Erythroblast (primary cell): ENCODE results near the gene SERINC3.

Experiments used
- GATA1 ChIP-seq: IDR thresholded peaks from 2 replicates; pipeline ENCODE4 v1.6.1; 2011; ENCODE audit warnings: low read depth, mild to moderate bottlenecking, control low read depth, low read length, moderate library complexity
- POLR2A ChIP-seq: IDR thresholded peaks from 2 replicates; pipeline ENCODE4 v1.6.1; 2011; ENCODE audit warnings: mild to moderate bottlenecking, low read length

DNA sequence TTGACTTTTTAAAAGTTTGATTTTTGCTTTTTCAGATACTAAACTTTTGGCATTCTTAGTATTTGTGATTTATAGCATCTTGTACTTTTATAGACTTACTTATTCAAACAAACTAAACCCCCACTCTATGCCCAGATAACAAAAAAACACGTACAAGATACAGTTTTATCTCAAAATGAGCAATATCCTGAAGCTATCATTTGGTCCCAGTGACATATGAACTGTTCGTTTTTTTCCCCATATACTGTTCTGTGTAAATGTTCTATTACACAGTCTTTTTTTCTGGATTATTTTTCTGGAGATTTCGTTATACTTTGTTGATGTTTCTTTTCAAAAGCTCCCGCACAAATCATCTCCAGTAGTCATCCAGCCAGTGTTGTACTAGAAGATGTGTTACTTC is 27.3 kb upstream of the SERINC3 start:
- TF ChIP-seq POLR2A: no peak
- no peak for TF ChIP-seq GATA1
